ENCODE measurements around the gene XCR1. TPM values are rescaled to one million over a fixed set of nuclear protein-coding genes. Genes with fewer than 3 reads are reported as not detected.
"Not testable (repeated sequence)": the region's sequence is repeated elsewhere in the genome, so short reads cannot be mapped to it uniquely, and the experiment has no call there.

The XCR1 gene
- total and polyA plus RNA-seq, 2 donors (not counting 1 experiment from before 2014, with no cell fraction given), result 0.01 TPM; not detected in 1

DNA sequence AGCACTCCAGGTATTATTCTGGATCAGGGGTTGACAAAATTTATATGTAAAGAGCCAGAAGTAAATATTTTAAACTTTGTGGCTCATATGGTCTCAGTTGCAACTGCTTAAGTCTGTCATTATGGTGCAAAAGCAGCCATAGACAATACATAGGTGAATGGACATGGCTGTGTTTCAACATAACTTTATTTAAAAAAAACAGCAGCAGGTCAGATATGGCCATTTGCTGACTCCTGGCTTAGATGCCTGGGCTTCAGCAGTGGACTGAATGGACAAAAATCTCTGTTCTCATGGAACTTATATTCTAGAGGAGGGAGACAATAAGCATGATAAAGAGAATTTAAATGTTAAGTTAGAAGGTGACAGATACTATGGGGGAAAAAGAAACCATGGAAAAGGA, 20.0 kb downstream of the XCR1 start:
- TF ChIP-seq, protein P1, sequence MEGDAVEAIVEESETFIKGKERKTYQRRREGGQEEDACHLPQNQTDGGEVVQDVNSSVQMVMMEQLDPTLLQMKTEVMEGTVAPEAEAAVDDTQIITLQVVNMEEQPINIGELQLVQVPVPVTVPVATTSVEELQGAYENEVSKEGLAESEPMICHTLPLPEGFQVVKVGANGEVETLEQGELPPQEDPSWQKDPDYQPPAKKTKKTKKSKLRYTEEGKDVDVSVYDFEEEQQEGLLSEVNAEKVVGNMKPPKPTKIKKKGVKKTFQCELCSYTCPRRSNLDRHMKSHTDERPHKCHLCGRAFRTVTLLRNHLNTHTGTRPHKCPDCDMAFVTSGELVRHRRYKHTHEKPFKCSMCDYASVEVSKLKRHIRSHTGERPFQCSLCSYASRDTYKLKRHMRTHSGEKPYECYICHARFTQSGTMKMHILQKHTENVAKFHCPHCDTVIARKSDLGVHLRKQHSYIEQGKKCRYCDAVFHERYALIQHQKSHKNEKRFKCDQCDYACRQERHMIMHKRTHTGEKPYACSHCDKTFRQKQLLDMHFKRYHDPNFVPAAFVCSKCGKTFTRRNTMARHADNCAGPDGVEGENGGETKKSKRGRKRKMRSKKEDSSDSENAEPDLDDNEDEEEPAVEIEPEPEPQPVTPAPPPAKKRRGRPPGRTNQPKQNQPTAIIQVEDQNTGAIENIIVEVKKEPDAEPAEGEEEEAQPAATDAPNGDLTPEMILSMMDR (IDR thresholded peaks at IDR 0.05), result no peak
- no peak for TF ChIP-seq EZH2 (IDR thresholded peaks at IDR 0.05; ENCODE audit: borderline replicate concordance, insufficient read depth, low read depth, low read length, poor library complexity, severe bottlenecking)
- POLR2A ChIA-PET, result no interaction called here
- ATAC-seq (ENCODE audit: low read depth), result no peak
- Histone ChIP-seq H3K4me2 (replicated peaks; ENCODE audit: low read depth, low read length, poor library complexity, severe bottlenecking) (no peak overlapping the region), H3K27me3 (replicated peaks in 1 of 4; ENCODE audit: control extremely low read depth in 1 of 4, control insufficient read depth in 3 of 4, insufficient read depth in 4 of 4, low read length in 3 of 4) (peaks cover 0 to 5% (median 0%) of the 10 kb centered on the region in 4 experiments), H3K36me3 (replicated peaks in 1 of 2; ENCODE audit: control extremely low read depth in 1 of 2, control insufficient read depth in 1 of 2, extremely low read depth in 1 of 2, insufficient read depth in 2 of 2, low read length in 1 of 2) (no peaks in the 10 kb centered on the region), H3K4me3 (ENCODE audit: control extremely low read depth in 1 of 5, extremely low read depth in 1 of 5, insufficient read depth in 1 of 5, low read depth in 2 of 5, low read length in 4 of 5) (no peak overlapping the region), H3K27ac (ENCODE audit: low read length in 2 of 2) (no peak overlapping the region), H3K79me2 (ENCODE audit: control insufficient read depth, insufficient read depth, low read length) (no peaks in the 10 kb centered on the region), H3K9ac (ENCODE audit: low read length) (no peak overlapping the region), H3K9me3 (ENCODE audit: control extremely low read depth in 1 of 3, control insufficient read depth in 2 of 3, insufficient read depth in 1 of 3, low read length in 2 of 3) (no peaks in the 10 kb centered on the region), H3K4me1 (ENCODE audit: control insufficient read depth in 2 of 2, insufficient read depth in 2 of 2, low read length in 2 of 2) (no peaks in the 10 kb centered on the region), H2AFZ (ENCODE audit: insufficient read depth, low read depth, low read length, poor library complexity, severe bottlenecking) (no peak overlapping the region), H4K20me1 (ENCODE audit: control insufficient read depth, insufficient read depth, low read length, poor library complexity, severe bottlenecking) (no peaks in the 10 kb centered on the region)
- DNase-seq, result no peak
- no peak overlapping the region for H3K4me3 Mint-ChIP-seq
- no peak overlapping the region for H3K27ac Mint-ChIP-seq
- intact Hi-C loops (cut with micrococcal nuclease), result no loop called here
- no peaks in the 10 kb centered on the region for H3K27me3 Mint-ChIP-seq
- no peaks in the 10 kb centered on the region for H3K9me3 Mint-ChIP-seq (ENCODE audit: insufficient read depth)
- H3K4me1 Mint-ChIP-seq, result no peaks in the 10 kb centered on the region
- CTCF ChIA-PET, result no interaction called here

DNA sequence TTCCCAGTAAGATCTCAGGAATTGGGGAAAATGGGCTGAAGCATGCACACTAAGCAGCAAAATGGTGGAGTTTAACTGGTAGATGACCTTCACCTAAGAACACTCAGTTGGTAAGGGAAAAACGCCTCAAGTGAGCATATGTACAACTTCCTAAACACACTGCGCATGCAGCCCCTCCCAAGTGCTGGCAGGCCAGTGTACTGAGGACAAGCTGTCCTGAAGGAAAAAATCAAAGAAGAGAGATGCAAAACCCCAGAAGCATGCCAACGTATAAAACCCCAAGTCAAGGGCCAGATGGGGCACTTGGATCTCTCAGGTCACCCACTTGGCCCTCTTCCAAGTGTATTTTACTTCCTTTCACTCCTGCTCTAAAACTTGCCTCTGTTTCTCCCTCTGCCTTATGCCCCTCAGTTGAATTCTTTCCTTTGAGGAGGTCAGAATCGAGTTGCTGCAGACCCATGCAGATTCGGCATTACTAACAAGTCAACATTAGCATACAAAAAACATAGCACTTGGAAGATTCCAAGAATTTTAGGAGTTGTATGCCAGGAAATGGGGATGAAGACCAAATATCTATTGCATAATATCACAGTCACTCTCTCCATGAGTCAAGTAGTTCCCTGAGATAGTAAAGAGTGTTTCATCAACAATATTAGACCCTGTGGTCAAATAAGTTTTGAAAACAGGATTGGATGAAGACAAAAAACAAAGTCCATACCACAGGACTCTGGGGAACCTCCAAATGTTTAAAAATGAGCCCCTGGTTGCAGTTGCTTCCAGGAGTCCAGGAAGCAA, 20.8 kb downstream of the XCR1 start:
- H3K4me1 ChIP-seq (ENCODE audit: control insufficient read depth in 2 of 2, insufficient read depth in 2 of 2, low read length in 2 of 2), result no peaks in the 10 kb centered on the region
- H4K20me1 ChIP-seq (ENCODE audit: control insufficient read depth, insufficient read depth, low read length, poor library complexity, severe bottlenecking), result no peaks in the 10 kb centered on the region
- no peaks in the 10 kb centered on the region for H3K9me3 ChIP-seq (ENCODE audit: control extremely low read depth in 1 of 3, control insufficient read depth in 2 of 3, insufficient read depth in 1 of 3, low read length in 2 of 3)
- no peak overlapping the region for H2AFZ ChIP-seq (ENCODE audit: insufficient read depth, low read depth, low read length, poor library complexity, severe bottlenecking)
- no peaks in the 10 kb centered on the region for H3K4me1 Mint-ChIP-seq
- ChIA-PET CTCF (interaction anchor here (0.6 kb wide), 1 partner anchor 221 kb away, joined by 3 read pairs; no protein-coding TSS in a partner anchor), POLR2A (no interaction called here)
- no peaks in the 10 kb centered on the region for H3K9me3 Mint-ChIP-seq (ENCODE audit: insufficient read depth)
- H3K4me2 ChIP-seq (replicated peaks; ENCODE audit: low read depth, low read length, poor library complexity, severe bottlenecking), result no peak overlapping the region
- no peak overlapping the region for H3K9ac ChIP-seq (ENCODE audit: low read length)
- no peak overlapping the region for H3K27ac ChIP-seq (ENCODE audit: low read length in 2 of 2)
- WGBS (ENCODE audit: insufficient coverage), result 89% methylated on average over 2 of the region's 5 CpGs
- peaks cover 0 to 3% (median 0%) of the 10 kb centered on the region in 4 experiments for H3K27me3 ChIP-seq (replicated peaks in 1 of 4; ENCODE audit: control extremely low read depth in 1 of 4, control insufficient read depth in 3 of 4, insufficient read depth in 4 of 4, low read length in 3 of 4)
- H3K27ac Mint-ChIP-seq, result no peak overlapping the region
- ATAC-seq (ENCODE audit: low read depth) (no peak), DNase-seq (no peak)
- intact Hi-C loops (cut with micrococcal nuclease), result no loop called here
- no peaks in the 10 kb centered on the region for H3K79me2 ChIP-seq (ENCODE audit: control insufficient read depth, insufficient read depth, low read length)
- H3K4me3 ChIP-seq (ENCODE audit: control extremely low read depth in 1 of 5, extremely low read depth in 1 of 5, insufficient read depth in 1 of 5, low read depth in 2 of 5, low read length in 4 of 5), result no peak overlapping the region
- H3K4me3 Mint-ChIP-seq, result no peak overlapping the region
- no peaks in the 10 kb centered on the region for H3K27me3 Mint-ChIP-seq
- no peaks in the 10 kb centered on the region for H3K36me3 ChIP-seq (replicated peaks in 1 of 2; ENCODE audit: control extremely low read depth in 1 of 2, control insufficient read depth in 1 of 2, extremely low read depth in 1 of 2, insufficient read depth in 2 of 2, low read length in 1 of 2)
- TF ChIP-seq, protein P1 (IDR thresholded peaks at IDR 0.05), result no peak
- no peak for TF ChIP-seq EZH2 (IDR thresholded peaks at IDR 0.05; ENCODE audit: borderline replicate concordance, insufficient read depth, low read depth, low read length, poor library complexity, severe bottlenecking)

DNA sequence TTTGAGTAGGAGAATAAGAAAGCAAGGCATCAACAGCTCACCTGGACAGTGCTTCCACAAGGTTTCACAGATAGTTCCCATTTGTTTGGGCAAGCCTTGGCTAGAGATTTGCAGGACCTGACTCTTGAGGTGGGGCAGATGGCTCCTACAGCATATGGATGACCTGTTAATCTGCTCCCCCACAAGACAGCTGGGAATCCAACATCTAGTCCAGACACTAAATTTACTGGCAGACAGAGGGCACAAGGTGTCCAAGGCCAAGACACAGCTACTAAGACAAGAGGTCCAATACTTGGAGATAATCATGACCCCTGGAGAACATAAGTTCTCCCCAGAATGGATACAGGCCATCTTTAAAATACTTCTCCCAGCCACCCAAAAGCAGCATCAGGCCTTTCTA, 23.6 kb downstream of the XCR1 start:
- H4K20me1 ChIP-seq (ENCODE audit: control insufficient read depth, insufficient read depth, low read length, poor library complexity, severe bottlenecking); H3K27me3 ChIP-seq (replicated peaks in 1 of 4; ENCODE audit: control extremely low read depth in 1 of 4, control insufficient read depth in 3 of 4, insufficient read depth in 4 of 4, low read length in 3 of 4); CTCF ChIA-PET; DNase-seq; H3K9ac ChIP-seq (ENCODE audit: low read length); POLR2A ChIA-PET; H3K4me1 Mint-ChIP-seq; H3K9me3 Mint-ChIP-seq (ENCODE audit: insufficient read depth); H3K27ac Mint-ChIP-seq; H3K9me3 ChIP-seq (ENCODE audit: control extremely low read depth in 1 of 3, control insufficient read depth in 2 of 3, insufficient read depth in 1 of 3, low read length in 2 of 3); ATAC-seq (ENCODE audit: low read depth); H3K27ac ChIP-seq (ENCODE audit: low read length in 2 of 2); H2AFZ ChIP-seq (ENCODE audit: insufficient read depth, low read depth, low read length, poor library complexity, severe bottlenecking); H3K79me2 ChIP-seq (ENCODE audit: control insufficient read depth, insufficient read depth, low read length); intact Hi-C loops (cut with micrococcal nuclease); H3K4me1 ChIP-seq (ENCODE audit: control insufficient read depth in 2 of 2, insufficient read depth in 2 of 2, low read length in 2 of 2); H3K4me3 ChIP-seq (ENCODE audit: control extremely low read depth in 1 of 5, extremely low read depth in 1 of 5, insufficient read depth in 1 of 5, low read depth in 2 of 5, low read length in 4 of 5); H3K27me3 Mint-ChIP-seq; H3K36me3 ChIP-seq (replicated peaks in 1 of 2; ENCODE audit: control extremely low read depth in 1 of 2, control insufficient read depth in 1 of 2, extremely low read depth in 1 of 2, insufficient read depth in 2 of 2, low read length in 1 of 2); H3K4me3 Mint-ChIP-seq; H3K4me2 ChIP-seq (replicated peaks; ENCODE audit: low read depth, low read length, poor library complexity, severe bottlenecking): not testable (repeated sequence)

Data from B cell (primary cell).